Loucy (cell line): ENCODE measurements around the gene GPC3.

Experiments
- H2AFZ ChIP-seq: fragments of 200-600 bp; sonication (generic); 2 replicates; pipeline ENCODE4 v1.6.0; 2016; ENCODE audit warnings: antibody characterized with exemption, mild to moderate bottlenecking, low read length, moderate library complexity
- H3F3A ChIP-seq: fragments of 200-600 bp; 2 replicates; pipeline ENCODE4 v1.6.0; 2016; ENCODE audit warnings: antibody characterized with exemption, low read depth, mild to moderate bottlenecking
- H3K27me3 ChIP-seq: fragments of 200-600 bp; sonication (generic); 2 replicates; pipeline ENCODE4 v1.6.1; 2014; ENCODE audit warnings: low read length, mild to moderate bottlenecking; ENCODE audit not compliant: insufficient read depth, poor library complexity, severe bottlenecking
- H3K36me3 ChIP-seq: fragments of 200-600 bp; sonication (generic); 2 replicates; pipeline ENCODE4 v1.6.1; 2016; ENCODE audit warnings: low read length; ENCODE audit not compliant: insufficient read depth
- H3K4me1 ChIP-seq: fragments of 200-600 bp; sonication (generic); 2 replicates; pipeline ENCODE4 v1.5.1; 2014; ENCODE audit warnings: low read length, mild to moderate bottlenecking; ENCODE audit not compliant: insufficient read depth, poor library complexity, severe bottlenecking
- H3K4me2 ChIP-seq: fragments of 200-600 bp; sonication (generic); 2 replicates; pipeline ENCODE4 v1.6.0; 2014; ENCODE audit warnings: antibody characterized with exemption, low read length, low read depth, mild to moderate bottlenecking; ENCODE audit not compliant: poor library complexity, severe bottlenecking
- H3K4me3 ChIP-seq: fragments of 200-600 bp; sonication (generic); 2 replicates; pipeline ENCODE4 v1.5.1; 2014; ENCODE audit warnings: low read length, mild to moderate bottlenecking, mixed read lengths; ENCODE audit not compliant: poor library complexity, severe bottlenecking
- H3K79me2 ChIP-seq: fragments of 200-600 bp; sonication (generic); 2 replicates; pipeline ENCODE4 v1.6.1; 2014; ENCODE audit warnings: low read length; ENCODE audit not compliant: insufficient read depth
- H3K9ac ChIP-seq: fragments of 200-600 bp; sonication (generic); 2 replicates; pipeline ENCODE4 v1.6.0; 2014; ENCODE audit warnings: mild to moderate bottlenecking, low read depth, low read length, moderate library complexity; ENCODE audit not compliant: poor library complexity, severe bottlenecking
- H3K9me2 ChIP-seq: fragments of 200-600 bp; sonication (generic); replicated peaks from 2 replicates; pipeline ENCODE4 v1.6.1; 2016; ENCODE audit warnings: low read depth, low read length, mixed read lengths
- H3K9me3 ChIP-seq: fragments of 200-600 bp; sonication (generic); 2 replicates; pipeline ENCODE4 v1.6.1; 2014; ENCODE audit warnings: mild to moderate bottlenecking, antibody characterized with exemption, low read length, low read depth; ENCODE audit not compliant: insufficient read depth
- H4K20me1 ChIP-seq: fragments of 200-600 bp; sonication (generic); 2 replicates; pipeline ENCODE4 v1.6.0; 2014; ENCODE audit warnings: antibody characterized with exemption, low read length, mild to moderate bottlenecking; ENCODE audit not compliant: insufficient read depth, poor library complexity, severe bottlenecking
- EZH2phosphoT487 ChIP-seq: fragments of 200-600 bp; IDR thresholded peaks from 2 replicates; pipeline ENCODE4 v1.6.1; 2018; ENCODE audit warnings: antibody characterized with exemption, mild to moderate bottlenecking, moderate library complexity, borderline replicate concordance
- TF ChIP-seq, protein P1 (sequence below): fragments of 200-600 bp; sonication (generic); conservative IDR thresholded peaks from 2 replicates; pipeline ENCODE4 v1.5.1; 2014; ENCODE audit warnings: mild to moderate bottlenecking, antibody characterized with exemption, low read length

Gene GPC3

GRCh38 chrX:133988010-133988409, 2.6 kb upstream of the GPC3 start:
- Histone ChIP-seq H3K4me1 (peaks cover 4% of the 10 kb centered on the region), H3K36me3 (no peaks in the 10 kb centered on the region), H4K20me1 (no peaks in the 10 kb centered on the region), H2AFZ (no peak overlapping the region), H3K27me3 (no peaks in the 10 kb centered on the region), H3K9ac (no peak overlapping the region), H3K9me2 (no peaks in the 10 kb centered on the region), H3K9me3 (no peaks in the 10 kb centered on the region), H3K4me3 (no peak overlapping the region), H3F3A (no peaks in the 10 kb centered on the region), H3K79me2 (no peaks in the 10 kb centered on the region), H3K4me2 (no peak overlapping the region)
- TF ChIP-seq, protein P1, sequence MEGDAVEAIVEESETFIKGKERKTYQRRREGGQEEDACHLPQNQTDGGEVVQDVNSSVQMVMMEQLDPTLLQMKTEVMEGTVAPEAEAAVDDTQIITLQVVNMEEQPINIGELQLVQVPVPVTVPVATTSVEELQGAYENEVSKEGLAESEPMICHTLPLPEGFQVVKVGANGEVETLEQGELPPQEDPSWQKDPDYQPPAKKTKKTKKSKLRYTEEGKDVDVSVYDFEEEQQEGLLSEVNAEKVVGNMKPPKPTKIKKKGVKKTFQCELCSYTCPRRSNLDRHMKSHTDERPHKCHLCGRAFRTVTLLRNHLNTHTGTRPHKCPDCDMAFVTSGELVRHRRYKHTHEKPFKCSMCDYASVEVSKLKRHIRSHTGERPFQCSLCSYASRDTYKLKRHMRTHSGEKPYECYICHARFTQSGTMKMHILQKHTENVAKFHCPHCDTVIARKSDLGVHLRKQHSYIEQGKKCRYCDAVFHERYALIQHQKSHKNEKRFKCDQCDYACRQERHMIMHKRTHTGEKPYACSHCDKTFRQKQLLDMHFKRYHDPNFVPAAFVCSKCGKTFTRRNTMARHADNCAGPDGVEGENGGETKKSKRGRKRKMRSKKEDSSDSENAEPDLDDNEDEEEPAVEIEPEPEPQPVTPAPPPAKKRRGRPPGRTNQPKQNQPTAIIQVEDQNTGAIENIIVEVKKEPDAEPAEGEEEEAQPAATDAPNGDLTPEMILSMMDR = no peak
- no peak for TF ChIP-seq EZH2phosphoT487

DNA sequence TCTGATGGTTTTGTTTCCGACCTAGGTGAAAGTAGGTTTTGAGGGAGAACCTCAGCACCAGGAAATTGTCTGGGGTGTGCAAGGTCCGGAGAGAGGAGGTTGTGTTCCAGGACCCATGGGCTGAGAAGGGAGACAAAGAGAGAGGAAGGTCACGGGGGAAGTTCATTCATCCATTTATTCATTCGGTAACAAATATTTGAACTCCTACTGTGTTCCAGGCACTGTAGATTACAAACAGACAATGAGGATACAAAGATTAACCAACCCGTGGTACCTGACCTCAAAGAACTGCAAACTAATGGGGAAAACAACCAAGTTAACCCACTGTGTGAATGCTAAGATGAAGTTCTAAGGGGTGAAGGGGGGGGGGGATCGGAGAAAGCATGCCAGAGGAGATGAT, 1.8 kb upstream of the GPC3 start:
- no peak overlapping the region for H3K4me3 ChIP-seq
- no peak overlapping the region for H2AFZ ChIP-seq
- no peaks in the 10 kb centered on the region for H3K27me3 ChIP-seq
- H3K4me2 ChIP-seq = no peak overlapping the region
- H4K20me1 ChIP-seq = no peaks in the 10 kb centered on the region
- no peaks in the 10 kb centered on the region for H3K36me3 ChIP-seq
- H3F3A ChIP-seq = no peaks in the 10 kb centered on the region
- peaks cover 4% of the 10 kb centered on the region for H3K4me1 ChIP-seq
- no peak for TF ChIP-seq EZH2phosphoT487
- TF ChIP-seq, protein P1 = no peak
- no peaks in the 10 kb centered on the region for H3K9me2 ChIP-seq
- no peak overlapping the region for H3K9ac ChIP-seq
- no peaks in the 10 kb centered on the region for H3K9me3 ChIP-seq
- H3K79me2 ChIP-seq = no peaks in the 10 kb centered on the region

DNA sequence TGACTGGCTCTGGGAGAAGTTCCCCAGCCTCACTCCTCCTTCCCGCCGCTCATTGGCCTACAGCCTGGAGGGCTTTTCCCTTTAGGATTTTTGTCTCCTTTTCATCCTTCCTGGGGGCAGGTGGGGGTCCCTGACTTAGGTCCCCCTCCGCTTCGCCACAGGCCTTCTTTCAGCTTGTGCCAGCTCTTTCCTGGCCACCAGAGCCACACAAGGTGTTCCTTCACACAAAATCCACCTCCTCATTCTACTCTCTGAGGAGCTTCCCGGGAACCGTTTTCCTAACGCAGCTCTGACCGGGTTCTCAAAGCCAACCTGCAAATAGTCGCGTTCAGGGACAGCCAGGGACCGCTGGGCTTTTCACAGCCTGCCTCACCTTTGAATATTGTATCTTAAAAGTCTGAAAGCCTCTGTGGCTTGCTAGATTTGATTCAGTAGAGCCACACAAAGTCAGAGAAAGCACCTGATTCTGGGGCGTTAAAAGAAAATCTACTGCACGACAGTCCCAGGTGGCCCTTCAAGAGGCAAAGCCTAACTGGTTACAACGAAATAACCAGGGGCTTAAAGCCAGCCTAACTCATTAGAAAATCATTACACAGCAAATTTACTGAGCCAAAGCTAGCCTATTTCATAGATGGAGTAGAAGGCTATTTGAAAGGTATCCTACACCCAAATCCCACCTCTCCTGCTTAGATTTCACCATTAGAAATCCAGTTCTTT, 731 bp upstream of the GPC3 start:
- Histone ChIP-seq H3K4me3 (peak overlapping the region; percentile 68), H3K4me2 (peak overlapping the region; percentile 75), H3K36me3 (no peaks in the 10 kb centered on the region), H3K27me3 (no peaks in the 10 kb centered on the region), H2AFZ (peak overlapping the region; percentile 84), H3K9ac (peak overlapping the region; percentile 48), H3K4me1 (peaks cover 4% of the 10 kb centered on the region), H3F3A (no peaks in the 10 kb centered on the region), H3K9me3 (no peaks in the 10 kb centered on the region), H4K20me1 (no peaks in the 10 kb centered on the region), H3K9me2 (no peaks in the 10 kb centered on the region), H3K79me2 (no peaks in the 10 kb centered on the region)
- TF ChIP-seq, protein P1 = no peak
- no peak for TF ChIP-seq EZH2phosphoT487
